ENCODE measurements around the gene POLN.

DNA sequence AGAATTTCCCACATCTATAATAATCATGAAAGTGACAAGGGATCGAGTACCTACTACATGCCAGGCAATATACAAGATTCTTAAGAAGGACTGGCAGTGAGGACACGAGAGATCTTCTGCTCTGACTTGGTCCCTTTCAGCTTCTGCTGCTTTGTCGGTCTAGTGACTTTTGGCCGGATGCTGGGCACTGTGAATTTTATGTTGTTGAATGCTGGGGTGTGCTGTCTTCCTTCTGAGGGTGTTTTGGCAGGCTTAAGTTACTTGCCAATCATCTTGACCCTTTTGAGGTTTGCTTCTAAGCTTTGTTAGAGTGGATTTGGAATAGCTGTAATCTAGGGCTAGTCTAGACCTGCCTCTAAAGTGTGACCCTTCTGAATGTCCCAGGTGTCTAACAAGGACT lies 159.3 kb downstream of the POLN start:
- TF ChIP-seq, protein P1, sequence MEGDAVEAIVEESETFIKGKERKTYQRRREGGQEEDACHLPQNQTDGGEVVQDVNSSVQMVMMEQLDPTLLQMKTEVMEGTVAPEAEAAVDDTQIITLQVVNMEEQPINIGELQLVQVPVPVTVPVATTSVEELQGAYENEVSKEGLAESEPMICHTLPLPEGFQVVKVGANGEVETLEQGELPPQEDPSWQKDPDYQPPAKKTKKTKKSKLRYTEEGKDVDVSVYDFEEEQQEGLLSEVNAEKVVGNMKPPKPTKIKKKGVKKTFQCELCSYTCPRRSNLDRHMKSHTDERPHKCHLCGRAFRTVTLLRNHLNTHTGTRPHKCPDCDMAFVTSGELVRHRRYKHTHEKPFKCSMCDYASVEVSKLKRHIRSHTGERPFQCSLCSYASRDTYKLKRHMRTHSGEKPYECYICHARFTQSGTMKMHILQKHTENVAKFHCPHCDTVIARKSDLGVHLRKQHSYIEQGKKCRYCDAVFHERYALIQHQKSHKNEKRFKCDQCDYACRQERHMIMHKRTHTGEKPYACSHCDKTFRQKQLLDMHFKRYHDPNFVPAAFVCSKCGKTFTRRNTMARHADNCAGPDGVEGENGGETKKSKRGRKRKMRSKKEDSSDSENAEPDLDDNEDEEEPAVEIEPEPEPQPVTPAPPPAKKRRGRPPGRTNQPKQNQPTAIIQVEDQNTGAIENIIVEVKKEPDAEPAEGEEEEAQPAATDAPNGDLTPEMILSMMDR (IDR thresholded peaks at IDR 0.05; ENCODE audit: low read length): no peak
- TF ChIP-seq EZH2 (IDR thresholded peaks at IDR 0.05; ENCODE audit: borderline replicate concordance, low read length): no peak
